Mucosa of rectum (tissue), 2 donors: ENCODE measurements around the gene AP5S1.

Experiments
- H3K27ac ChIP-seq, 2 donors: one replicate each; pipeline ENCODE4 v1.7.0; 2013; ENCODE audit warnings: inconsistent platforms in 2 of 2, low read depth in 2 of 2, low read length in 2 of 2
- H3K27me3 ChIP-seq, 2 donors: one replicate each; pipeline ENCODE4 v1.7.0; 2013; ENCODE audit warnings: low read length in 2 of 2; ENCODE audit not compliant: control insufficient read depth in 2 of 2, insufficient read depth in 2 of 2
- H3K36me3 ChIP-seq, 2 donors: one replicate each; pipeline ENCODE4 v1.7.0; 2013; ENCODE audit warnings: low read length in 2 of 2; ENCODE audit not compliant: control insufficient read depth in 2 of 2, insufficient read depth in 2 of 2
- H3K4me1 ChIP-seq, 2 donors: one replicate each; pipeline ENCODE4 v1.7.0; 2013; ENCODE audit warnings: low read length in 2 of 2, mild to moderate bottlenecking in 1 of 2; ENCODE audit not compliant: control insufficient read depth in 2 of 2, insufficient read depth in 2 of 2
- H3K4me3 ChIP-seq, 2 donors: one replicate each; pipeline ENCODE4 v1.7.0; 2013; ENCODE audit warnings: low read length in 2 of 2
- H3K9ac ChIP-seq, 2 donors: one replicate each; pipeline ENCODE4 v1.7.0; 2013; ENCODE audit warnings: low read length in 2 of 2, low read depth in 1 of 2, mild to moderate bottlenecking in 1 of 2
- H3K9me3 ChIP-seq, 2 donors: one replicate each; pipeline ENCODE4 v1.7.0; 2013; ENCODE audit warnings: low read length in 2 of 2; ENCODE audit not compliant: control insufficient read depth in 2 of 2
- donor health status: healthy.
- donor health status: Normal muscosa, but diverticular disease.

AP5S1 gene, protein sequence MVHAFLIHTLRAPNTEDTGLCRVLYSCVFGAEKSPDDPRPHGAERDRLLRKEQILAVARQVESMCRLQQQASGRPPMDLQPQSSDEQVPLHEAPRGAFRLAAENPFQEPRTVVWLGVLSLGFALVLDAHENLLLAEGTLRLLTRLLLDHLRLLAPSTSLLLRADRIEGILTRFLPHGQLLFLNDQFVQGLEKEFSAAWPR

DNA sequence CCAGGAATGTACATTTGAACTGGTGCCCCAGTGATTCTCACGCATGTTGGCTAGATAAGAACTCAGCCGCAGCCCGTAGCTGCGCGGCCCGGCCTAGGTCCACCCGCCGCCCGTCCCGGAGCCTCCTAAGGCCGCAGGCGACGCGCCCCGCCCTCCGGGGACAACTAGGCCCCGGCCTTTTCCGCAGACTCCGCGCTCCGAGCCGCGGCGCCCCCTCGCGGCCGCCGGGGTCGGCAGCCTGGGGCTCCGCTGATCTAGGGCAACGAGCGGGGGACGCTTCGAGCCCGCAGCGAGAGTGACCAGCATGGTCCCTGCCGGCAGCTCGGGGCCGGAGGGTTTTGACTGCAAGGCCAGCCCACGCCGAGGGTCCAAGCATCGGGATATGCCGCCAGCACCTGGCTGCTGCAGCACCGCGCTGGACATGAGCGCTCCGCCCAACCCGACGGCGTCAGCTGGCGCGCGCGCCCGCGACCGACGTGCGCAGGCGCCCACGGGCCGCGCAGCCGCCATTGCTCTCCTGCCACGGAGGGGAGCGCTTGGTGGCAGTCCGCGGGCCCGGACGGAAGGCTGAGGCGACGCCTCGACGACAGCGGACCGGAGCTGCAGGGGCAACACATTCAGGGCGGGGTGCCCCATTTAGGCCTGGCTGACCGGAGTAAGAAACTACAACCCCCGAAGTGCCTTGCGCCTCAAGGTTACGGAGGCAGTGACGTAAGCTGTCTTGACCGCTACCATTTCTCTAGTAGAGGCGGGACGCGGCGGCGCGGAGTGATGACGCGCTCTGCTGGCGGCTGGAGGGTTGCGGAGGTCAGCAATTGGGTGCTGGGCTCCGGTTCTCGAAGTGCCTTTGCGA is at the start of gene AP5S1:
Gene AP5S1, plus strand, starts transcription at position 500 of the 853 bp plus-strand sequence. CDS start 1,571 bp downstream, outside the sequence.
- peaks cover 20 to 23% of the 10 kb centered on the region in 2 donors for H3K4me1 ChIP-seq
- peak within 1 kb of the TSS; percentile 99 to 100 for H3K27ac ChIP-seq
- peaks cover 17 to 30% of the 10 kb centered on the region in 2 donors for H3K36me3 ChIP-seq
- peak within 1 kb of the TSS; percentile 89 to 93 for H3K4me3 ChIP-seq
- no peaks in the 10 kb centered on the region for H3K27me3 ChIP-seq
- H3K9ac ChIP-seq = peak within 1 kb of the TSS; percentile 96 to 98
- H3K9me3 ChIP-seq = no peaks in the 10 kb centered on the region

DNA sequence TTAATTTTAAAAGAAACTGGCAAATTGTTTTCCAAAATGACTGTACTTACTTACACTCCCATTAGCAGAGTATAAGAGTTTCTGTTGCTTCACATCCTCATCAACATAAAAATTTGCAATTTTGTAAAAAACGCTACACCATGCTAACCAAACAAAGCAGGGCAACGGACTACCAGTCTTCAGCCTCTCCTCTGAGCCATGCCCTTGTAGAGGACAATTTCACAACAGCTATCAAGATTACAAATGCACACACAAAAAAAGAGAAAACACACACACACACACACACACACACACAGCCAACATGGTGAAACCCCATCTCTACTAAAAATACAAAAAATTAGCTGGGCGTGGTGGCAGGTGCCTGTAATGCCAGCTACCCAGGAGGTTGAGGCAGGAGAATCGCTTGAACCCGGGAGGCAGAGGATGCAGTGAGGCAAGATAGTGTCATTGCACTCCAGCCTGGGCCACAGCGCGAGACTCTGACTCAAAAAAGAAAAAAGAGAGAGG is 48.7 kb upstream of the AP5S1 start:
- no peak overlapping the region for H3K4me3 ChIP-seq
- H3K36me3 ChIP-seq = no peaks in the 10 kb centered on the region
- H3K9me3 ChIP-seq = no peaks in the 10 kb centered on the region
- no peak overlapping the region for H3K27ac ChIP-seq
- H3K27me3 ChIP-seq = no peaks in the 10 kb centered on the region
- no peak overlapping the region for H3K9ac ChIP-seq
- peaks cover 13 to 21% of the 10 kb centered on the region in 2 donors for H3K4me1 ChIP-seq

DNA sequence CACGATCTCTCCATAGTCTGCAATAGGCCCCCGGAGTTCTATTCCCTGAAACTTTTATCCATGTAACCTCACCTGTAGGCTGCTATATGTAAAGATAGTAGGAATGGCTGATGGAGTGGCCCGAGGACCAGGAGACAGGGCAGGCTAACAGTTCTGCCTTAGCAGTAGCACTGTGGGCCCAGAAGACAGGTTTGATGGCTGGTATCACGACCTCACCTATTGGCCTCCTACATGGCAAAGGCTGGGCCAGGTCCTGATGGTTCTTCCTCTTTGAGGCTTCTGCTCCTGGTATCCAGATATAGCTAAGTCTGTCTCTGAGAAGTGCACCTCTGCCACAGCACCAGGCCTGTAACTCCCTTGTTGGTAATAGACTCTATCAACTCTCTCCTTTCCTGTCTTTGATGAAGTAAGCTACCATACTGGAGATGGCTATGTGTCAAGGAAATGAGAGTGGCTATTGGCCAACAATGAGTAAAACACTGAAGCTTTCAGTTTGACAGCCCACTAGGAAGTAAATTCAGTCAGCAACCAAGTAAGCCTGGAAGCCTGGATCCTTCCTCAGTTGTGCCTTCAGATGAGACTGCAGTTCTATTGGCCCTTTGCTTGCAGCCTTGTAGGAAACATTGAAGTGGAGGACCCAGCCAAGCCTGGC is 44.8 kb upstream of the AP5S1 start:
- H3K9ac ChIP-seq = no peak overlapping the region
- no peaks in the 10 kb centered on the region for H3K9me3 ChIP-seq
- no peak overlapping the region for H3K27ac ChIP-seq
- H3K27me3 ChIP-seq = peaks cover 10 to 12% of the 10 kb centered on the region in 2 donors
- H3K4me1 ChIP-seq = peaks cover 15 to 16% of the 10 kb centered on the region in 2 donors
- no peak overlapping the region for H3K4me3 ChIP-seq
- H3K36me3 ChIP-seq = no peaks in the 10 kb centered on the region

DNA sequence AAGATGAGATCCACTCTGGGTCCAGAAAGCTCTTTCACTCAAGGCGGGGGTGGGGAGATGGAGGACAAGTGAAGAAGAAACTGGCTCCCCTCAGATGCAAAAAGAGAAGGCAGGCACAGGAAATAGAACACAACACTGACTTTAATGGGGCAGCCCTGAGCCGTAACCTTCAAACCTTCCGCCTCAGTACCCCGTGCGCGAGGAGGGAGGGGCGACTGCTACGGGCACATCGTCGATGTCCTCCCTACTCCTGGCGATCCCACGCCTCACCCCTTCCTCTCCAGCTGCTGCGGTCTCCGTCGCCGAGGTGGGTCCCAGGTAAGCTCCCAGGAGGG is 43.0 kb upstream of the AP5S1 start:
- no peaks in the 10 kb centered on the region for H3K9me3 ChIP-seq
- peaks cover 10 to 12% of the 10 kb centered on the region in 2 donors for H3K27me3 ChIP-seq
- no peak overlapping the region for H3K27ac ChIP-seq
- H3K4me3 ChIP-seq = peak overlapping the region; percentile 69 to 71
- H3K4me1 ChIP-seq = peaks cover 20 to 24% of the 10 kb centered on the region in 2 donors
- peak overlapping the region; percentile 21 to 47 for H3K9ac ChIP-seq
- H3K36me3 ChIP-seq = no peaks in the 10 kb centered on the region

DNA sequence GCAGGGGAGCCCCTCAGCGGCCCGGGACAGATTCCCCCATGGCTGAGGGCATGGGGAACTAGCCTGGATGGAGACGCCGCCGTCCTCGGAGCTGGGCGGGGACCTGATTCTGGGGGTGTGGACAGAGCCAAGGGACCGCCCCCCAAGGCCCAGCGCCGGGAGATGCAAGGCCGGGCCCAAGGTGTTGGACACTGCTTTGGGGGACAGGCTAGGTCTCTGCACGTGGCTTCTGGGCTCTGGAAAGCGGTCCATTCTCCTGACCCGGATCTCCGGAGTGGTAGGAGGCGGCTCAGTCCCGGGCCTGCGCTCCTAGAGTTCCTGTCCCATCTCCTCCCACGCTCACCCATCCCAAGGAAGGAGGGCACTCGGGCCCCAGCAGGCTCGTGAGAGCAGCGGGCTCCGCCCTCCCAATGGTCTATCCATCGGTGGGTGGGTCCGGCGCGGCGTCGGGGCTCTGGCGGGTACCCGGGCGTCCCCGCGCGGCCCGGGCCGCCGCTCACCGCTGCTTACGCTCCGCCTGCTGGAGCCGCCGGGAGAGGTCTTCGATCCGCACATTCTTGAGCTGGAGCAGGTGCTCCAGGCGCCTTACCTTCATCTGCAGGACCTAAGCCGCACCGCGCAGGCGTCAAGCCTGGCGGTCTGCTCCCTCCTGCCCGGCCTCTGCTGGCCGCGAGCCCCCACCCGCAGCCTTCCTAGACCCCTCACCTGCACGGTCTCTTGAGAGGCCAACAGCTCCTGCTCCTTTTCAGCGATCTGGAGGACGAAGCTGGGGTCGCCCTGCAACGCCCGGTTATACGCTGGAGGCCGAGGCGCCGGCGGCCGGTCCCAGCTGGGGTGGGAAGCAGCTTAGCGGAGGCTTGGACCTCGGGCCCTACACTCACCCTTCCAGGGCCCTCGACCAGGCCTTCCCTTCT is 42.4 kb upstream of the AP5S1 start:
- Histone ChIP-seq H3K9me3 (no peaks in the 10 kb centered on the region), H3K27ac (no peak overlapping the region), H3K4me3 (peak overlapping the region; percentile 69 to 71), H3K36me3 (no peaks in the 10 kb centered on the region), H3K9ac (peak overlapping the region; percentile 21 to 47), H3K27me3 (peaks cover 10 to 12% of the 10 kb centered on the region in 2 donors), H3K4me1 (peaks cover 20 to 24% of the 10 kb centered on the region in 2 donors)

DNA sequence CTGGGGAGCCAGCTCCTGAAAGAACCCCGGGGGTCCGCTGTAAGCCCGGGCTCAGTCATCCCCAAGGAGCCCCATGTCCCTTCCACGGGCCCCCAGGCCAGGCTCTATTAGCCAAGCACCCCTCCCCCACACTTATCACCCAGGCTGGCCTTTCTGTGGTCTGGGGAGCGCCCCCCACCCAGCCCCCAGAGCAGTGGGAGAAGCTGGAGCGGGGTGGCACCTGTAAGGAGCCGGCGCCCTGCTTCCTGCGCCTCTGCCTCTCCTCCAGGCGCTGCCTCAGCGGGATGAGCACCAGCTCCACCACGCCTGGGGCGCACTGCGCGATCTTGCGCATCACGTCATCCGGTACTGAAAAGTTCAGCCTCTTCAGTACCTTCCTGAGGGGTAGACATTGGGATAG is 41.4 kb upstream of the AP5S1 start:
- Histone ChIP-seq H3K9me3 (no peaks in the 10 kb centered on the region), H3K4me1 (peaks cover 20 to 24% of the 10 kb centered on the region in 2 donors), H3K27ac (no peak overlapping the region), H3K4me3 (no peak overlapping the region), H3K36me3 (no peaks in the 10 kb centered on the region), H3K27me3 (peaks cover 10 to 12% of the 10 kb centered on the region in 2 donors), H3K9ac (no peak overlapping the region)

DNA sequence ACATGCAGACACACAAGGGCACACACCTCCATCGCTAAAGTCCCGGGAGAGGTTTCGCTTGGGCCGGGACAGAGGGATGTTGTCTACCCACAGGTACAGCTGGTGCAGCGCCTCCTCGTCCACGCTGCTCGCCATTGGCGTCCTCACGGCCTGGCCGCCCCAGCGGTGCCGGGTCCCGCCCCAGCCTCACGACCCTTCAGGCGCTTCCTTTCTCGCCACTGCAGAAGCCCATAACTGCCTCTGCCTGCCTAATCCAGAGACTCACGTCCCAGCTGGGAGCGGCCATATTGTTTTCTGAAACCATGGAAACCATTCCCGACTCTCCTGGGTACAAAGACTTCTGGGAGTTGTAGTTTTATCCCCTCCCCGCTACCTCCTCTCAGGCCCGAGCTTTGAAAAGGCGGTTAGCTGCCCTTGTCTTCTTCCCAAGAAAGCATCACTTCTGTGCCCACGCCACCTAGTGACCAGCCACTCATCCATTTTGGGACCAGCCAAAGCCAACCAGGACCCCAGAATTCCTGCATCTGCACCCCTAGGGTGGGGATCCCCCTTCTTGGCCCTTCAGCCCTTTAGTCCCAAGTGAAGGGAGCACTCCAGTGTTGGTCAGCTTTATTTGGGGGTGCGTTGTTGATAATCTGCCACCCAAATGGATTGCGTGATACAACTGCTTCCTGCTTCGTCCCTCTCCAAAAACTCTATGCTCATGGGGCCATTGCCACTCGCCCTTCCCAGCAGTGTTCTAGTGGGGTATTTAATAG is 39.0 kb upstream of the AP5S1 start, which contains the start of gene SPEF1:
Gene SPEF1, minus strand, starts transcription at position 296 of the 758 bp plus-strand sequence. Its CDS starts 161 bp downstream, at position 135.
- peak within 1 kb of the TSS in 1 of 2 donors; percentile 3 for H3K9ac ChIP-seq
- peak within 1 kb of the TSS; percentile 53 to 63 for H3K4me3 ChIP-seq
- H3K4me1 ChIP-seq = peaks cover 32 to 43% of the 10 kb centered on the region in 2 donors

DNA sequence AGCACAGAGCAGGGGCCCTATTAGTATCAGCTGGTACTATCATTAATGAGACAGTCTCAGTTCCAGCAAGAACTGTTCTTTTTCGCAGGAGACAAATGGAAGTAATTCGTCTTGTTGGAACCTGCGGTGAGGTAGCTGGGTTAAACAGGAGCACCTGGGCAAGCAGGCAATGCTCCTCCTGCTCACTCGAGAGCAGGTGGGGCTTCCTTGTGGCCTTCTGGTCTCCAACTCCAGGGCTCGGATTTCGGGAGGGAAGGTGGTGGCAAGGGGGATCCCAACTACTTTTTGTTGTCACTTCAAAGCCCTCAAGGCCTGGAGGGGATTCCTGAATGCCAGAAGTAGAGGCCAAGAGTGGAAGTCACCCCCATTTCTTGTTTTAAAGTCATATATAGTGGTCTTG is 37.8 kb upstream of the AP5S1 start:
- Histone ChIP-seq H3K9ac (no peak overlapping the region), H3K4me1 (peaks cover 25 to 39% of the 10 kb centered on the region in 2 donors), H3K4me3 (no peak overlapping the region), H3K9me3 (no peaks in the 10 kb centered on the region), H3K27me3 (peaks cover 10 to 12% of the 10 kb centered on the region in 2 donors), H3K36me3 (peaks cover 5% of the 10 kb centered on the region in 2 donors), H3K27ac (no peak overlapping the region)

More for the DNA sequence above, 39.0 kb upstream of the AP5S1 start, which contains the start of gene SPEF1:
- H3K27me3 ChIP-seq = peaks cover 10 to 12% of the 10 kb centered on the region in 2 donors
- H3K36me3 ChIP-seq = peaks cover 5% of the 10 kb centered on the region in 2 donors
- no peak within 1 kb of the TSS for H3K27ac ChIP-seq
- H3K9me3 ChIP-seq = no peaks in the 10 kb centered on the region
